Tongue (tissue), 2 donors: ENCODE data around the gene FMNL3. TPM values are rescaled to one million over a fixed set of nuclear protein-coding genes. Genes with fewer than 3 reads are reported as not detected.

ENCODE experiments used
- DNase-seq: peaks from one replicate; pipeline ENCODE4 v3.0.0-alpha.2; 2015
- total RNA-seq: library from RNA; depleted of rRNA; stranded (reverse); fragments of >200 nt; gene quantifications from one replicate; pipeline ENCODE4 v1.2.3, GENCODE V29; 2014

Gene FMNL3
- total RNA-seq, 1 donor from 2014 or later = 29.4 TPM

GRCh38 chr12:49673446-49674317, 33.5 kb downstream of the FMNL3 start:
- DNase-seq = peak; percentile 98

DNA sequence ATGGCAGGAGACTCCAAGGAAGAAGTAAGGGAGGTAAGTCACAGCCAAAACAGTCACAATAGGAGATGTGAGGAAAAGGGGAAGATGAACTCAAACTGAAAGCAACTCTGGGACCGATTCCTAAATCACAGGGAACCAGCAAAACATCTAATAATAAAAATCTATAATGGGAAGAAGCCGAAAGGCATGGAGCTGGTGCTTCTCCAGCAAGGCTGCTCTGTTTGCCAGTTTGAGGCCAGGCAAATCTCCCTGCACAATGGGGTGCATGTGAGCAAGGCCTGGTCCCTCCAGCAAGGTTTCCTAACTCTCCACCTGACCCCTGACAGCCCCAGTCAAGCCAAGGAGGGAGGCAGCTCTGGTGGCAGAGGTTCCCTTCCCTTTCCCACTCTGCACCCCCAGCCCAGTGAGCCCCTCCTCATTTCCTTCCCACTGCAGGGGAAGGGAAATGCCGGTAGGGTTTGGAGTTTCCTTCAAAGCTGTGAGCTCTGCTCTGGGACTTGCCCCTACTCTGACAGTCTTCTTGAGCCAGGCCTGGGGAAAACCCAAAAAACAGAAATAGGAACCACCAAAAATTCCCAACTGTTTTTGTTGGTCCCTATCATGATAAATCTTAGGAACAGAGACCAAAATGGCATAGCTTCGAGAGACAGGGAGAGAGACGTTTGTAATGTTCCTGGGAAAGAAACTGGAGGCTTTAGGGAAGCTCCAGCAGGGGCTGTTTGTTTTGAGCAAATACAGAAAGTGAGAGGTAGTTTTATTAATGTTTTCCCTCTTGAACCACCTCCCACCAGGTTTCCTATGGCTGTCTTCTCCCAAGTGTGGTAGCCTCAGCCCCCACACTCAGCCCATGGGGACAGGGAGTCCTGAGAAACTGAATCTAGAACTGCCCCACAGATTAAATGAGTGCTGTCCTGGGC, 34.6 kb downstream of the FMNL3 start:
- peak; percentile 9 for DNase-seq

GRCh38 chr12:49671031-49671765, 36.0 kb downstream of the FMNL3 start:
- DNase-seq = peak; percentile 9

GRCh38 chr12:49669796-49670195, 37.4 kb downstream of the FMNL3 start:
- no peak for DNase-seq

DNA sequence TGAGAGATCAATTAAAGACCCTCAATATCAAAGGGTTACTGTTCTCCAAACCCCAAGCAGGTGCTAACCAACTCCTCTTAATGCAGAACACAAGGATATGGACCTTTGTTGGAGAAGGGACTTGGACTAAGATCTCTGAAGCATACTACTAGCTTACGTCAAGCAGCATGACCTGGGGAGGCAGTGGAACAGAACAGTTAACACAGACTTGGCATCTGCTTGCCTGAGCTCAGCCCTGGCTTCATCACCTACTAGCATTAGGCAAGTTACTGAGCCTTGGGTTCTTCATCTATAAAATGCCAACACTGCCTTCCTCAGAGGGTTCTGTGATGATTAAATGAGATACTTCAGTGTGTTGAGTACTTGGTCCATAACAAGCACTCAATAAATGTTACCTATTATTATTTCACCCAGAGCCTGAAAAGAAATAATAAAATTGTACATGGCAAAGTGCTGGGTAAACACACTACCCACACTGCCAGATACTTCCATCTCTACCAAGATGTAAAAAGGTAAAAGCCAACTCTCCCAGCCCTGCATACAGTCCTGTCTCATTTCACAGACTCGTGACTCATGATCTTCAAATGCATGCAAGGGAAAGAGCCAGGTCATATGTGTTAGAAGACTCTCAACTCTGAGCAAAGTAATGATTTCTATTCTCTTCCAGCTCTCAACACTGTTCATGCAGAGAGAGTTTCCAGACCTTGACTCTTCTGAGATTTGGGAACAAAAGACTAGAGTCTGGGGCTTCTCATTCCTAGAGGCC, 39.7 kb downstream of the FMNL3 start:
- DNase-seq = no peak

DNA sequence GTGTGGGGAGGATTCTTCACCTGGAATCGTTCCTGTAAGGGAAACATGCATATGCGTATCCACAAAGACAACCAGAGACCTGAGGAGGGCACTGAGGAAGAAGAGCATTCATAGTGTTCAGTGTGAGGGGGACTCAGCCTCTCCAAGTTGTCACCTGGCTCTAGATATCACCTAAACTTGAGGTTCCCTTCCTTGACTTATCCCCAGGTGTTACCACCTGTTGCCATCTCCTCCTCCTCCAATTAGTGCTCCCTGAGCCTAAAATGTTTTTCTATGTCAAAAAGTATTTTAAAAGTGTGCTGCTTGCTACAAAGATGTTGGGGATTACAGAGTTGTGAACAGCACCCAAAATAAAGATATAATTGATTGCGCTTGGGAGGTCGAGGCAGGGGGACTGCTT, 41.0 kb downstream of the FMNL3 start:
- DNase-seq = no peak

DNA sequence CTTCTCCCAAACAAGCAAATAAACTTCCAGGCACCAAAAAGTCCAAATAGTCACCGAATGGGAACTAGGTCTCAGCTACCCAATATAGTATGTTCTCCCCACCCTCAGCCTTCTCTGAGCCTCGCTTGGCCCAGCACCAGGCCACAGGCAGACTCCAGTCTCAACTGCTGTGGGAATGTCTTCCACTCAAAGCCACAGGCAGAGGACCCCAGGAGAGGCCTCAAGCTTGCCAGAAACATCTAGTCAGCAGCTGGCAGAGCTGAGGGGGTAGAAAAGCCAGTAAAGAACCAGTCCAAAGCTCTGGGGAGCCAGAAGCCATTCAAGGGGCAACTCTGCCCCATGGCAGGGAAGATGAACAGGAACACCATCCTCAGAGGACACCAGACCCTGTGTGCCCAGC, 41.8 kb downstream of the FMNL3 start:
- DNase-seq = peak; percentile 40

DNA sequence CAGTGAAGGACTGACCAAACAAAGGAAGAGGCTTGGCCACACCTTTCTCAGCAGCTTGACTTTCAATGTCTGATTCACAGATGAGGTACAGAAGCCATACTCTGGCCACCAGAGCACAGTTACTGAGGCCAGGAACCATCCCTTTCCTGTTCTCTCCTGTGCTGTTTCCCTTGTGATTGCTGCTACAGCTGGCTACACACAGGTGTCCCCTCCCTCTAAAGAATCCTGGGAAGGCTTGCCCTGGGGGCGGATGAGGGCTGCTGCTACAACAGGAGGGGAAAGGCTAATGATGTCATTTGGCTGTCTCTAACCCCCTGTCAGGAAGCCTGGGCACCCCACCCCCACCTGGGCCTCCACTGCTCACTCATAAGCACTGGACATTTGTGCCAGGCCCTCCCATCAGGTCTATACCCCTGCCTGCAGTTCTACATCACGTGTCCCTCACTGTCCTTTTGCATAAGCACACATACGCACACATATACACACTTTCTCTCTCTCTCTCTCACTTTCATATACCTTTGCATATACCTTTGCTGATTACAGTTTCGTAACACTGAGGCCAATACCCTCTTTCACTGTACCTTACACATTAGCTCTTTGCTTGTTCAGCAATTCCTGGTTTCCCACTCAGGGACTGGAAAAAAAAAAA, 42.5 kb downstream of the FMNL3 start:
- DNase-seq = no peak

DNA sequence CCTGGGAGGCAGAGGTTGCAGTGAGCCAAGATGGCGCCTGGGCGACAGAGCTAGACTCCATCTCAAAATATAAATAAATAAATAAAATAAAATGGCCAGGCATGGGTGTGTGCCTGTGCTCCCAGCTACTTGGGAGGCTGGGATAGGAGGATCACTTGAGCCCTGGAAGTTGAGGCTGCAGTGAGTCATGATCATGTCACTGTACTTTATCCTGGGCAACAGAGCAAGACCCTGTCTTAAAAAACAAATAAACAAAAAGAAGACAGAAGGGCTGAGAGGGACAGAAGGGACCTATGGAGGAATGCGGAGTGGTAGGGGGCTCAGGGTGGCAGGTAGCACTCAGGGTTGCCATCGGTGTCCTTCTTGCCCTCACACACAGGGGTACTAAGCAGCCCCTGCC, 43.0 kb downstream of the FMNL3 start:
- no peak for DNase-seq

GRCh38 chr12:49662998-49663843, 44.0 kb downstream of the FMNL3 start:
- peak; percentile 90 for DNase-seq

GRCh38 chr12:49661746-49662145, 45.5 kb downstream of the FMNL3 start:
- DNase-seq = no peak

GRCh38 chr12:49661191-49661590, 46.0 kb downstream of the FMNL3 start:
- no peak for DNase-seq

DNA sequence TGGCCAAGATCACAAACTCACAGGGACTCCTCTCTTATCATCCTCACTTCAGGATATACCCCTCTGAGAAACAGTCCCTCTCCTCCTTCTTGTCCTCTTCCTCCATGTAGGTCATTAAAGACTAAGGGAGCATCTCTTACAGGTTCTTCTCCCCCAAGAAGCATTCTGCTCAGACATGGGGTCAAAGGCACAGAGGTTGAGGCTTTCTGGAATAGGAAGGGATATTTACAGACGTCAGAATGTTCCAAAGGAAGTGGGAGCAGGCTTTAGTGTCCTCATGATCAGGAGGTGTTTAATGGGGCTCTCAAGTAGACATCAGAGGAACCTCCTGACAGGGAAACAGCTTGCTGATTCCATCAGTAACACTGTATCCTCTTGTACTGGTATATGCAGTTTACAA, 47.5 kb downstream of the FMNL3 start:
- DNase-seq = no peak

- no peak for DNase-seq
Observed at GRCh38 chr12:49658276-49658675, 48.9 kb downstream of the FMNL3 start.

DNA sequence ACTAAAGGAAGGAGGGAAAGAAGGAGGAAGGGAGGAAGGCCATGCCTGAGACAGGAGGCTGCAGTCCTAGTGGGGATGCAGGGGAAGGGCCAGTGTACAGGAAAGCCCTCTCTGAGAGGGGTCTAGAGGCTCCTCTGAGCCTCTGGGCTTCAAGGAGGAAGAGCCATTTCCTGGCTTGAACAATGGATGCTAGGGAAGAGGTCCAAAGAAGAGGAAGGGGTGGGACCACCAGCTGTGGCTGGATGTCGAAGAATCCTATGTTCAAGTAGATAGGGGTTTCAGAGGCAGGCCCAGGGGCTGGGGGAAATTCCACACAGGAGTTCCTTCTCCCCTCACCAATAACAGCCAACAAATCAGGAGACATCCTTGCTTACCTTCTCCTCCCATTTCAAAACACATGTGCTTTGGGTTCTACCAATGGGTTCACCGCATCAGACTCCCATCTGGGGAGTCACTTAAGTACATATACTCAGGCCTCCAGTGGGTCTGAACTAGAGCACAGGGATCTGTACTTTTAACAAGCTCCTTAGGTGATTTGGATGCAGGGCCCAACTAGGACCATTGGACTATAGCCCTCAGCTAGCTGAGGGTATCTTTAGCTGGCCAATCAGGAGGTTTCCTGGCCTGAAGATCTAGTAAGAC, 51.5 kb downstream of the FMNL3 start:
- no peak for DNase-seq

- no peak for DNase-seq
Observed at GRCh38 chr12:49654715-49655114, 52.5 kb downstream of the FMNL3 start.

DNA sequence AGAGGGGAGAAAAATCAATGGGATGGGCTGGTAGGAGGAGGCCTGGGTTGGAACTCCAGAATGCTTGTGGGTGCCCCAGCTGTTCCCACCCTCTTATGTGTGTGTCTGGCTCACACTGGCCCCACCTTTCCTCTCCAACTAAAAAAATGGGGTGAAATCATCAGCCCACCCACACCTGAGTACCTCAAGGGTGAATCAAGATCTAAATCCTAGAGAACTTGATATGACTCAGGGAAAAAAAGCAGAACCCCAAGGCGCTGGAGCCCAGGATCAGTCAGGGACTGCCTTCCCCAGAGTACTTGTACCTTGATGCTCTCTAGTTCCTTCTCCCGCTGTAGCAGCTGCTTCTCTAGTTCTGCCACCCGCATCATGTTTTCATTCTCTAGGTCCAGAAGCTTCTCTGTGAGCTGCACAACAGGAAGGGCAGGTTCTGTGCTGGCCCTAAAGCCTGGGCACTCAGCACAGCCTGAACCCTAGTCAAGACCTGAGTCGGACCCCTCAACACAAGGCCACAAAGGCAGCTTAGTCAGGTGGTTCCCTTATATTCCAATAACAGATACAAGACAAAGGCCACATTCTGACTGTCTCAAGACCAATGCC, 54.2 kb downstream of the FMNL3 start:
- DNase-seq = no peak

DNA sequence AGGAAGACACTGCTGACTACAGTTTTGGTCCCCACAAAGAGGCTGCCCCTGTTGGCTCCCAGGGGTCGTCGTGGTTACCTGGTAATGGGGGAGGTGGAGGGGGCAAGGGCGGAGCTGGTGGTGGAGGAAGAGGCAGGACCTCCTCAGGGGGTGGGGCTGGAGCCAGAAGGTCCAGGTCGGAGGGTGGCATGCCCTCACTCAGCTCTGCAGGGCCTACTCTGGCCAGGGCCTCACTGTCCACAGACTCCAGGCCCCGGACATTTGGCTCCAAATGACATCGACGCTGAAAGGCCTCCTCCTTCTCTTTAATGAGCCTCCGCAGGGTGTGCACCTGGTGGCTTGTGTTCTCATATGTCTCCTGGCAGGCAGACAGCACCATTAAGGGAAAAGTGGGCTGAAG, 55.4 kb downstream of the FMNL3 start:
- no peak for DNase-seq

- DNase-seq = no peak
Observed at GRCh38 chr12:49649892-49650291, 57.3 kb downstream of the FMNL3 start.
